Pancreas (tissue), 10 donors: ENCODE measurements around the gene ASIC2. TPM values are rescaled to one million over a fixed set of nuclear protein-coding genes. Genes with fewer than 3 reads are reported as not detected.
"Not testable (repeated sequence)": the region's sequence is repeated elsewhere in the genome, so short reads cannot be mapped to it uniquely, and the experiment has no call there.

Source experiments
- ATAC-seq, 4 donors: fragments of 200-7000 bp; cut with Tn5 transposase; one replicate each; pipeline versions ENCODE4 v1.8.0 to v1.9.1; 2020; ENCODE audit warnings: mild to moderate bottlenecking in 4 of 4, moderate library complexity in 4 of 4
- DNase-seq, 6 donors: peaks; one replicate each; pipeline ENCODE4 v3.0.0-alpha.2; 2020
- FAIRE-seq: peaks from 2 replicates; lab custom pipeline; 2012; peaks lifted over from hg19 to GRCh38; lab: Jason Lieb, UNC
- H3K27ac ChIP-seq, 4 donors: fragments of 200-600 bp; sonication (generic); 1 replicate in 3 of 4; 2 replicates in 1 of 4; pipeline versions ENCODE4 v1.5.0 to v1.8.0; 2020
- H3K27me3 ChIP-seq, 4 donors: fragments of 200-600 bp; one replicate each; pipeline ENCODE4 v1.8.0; 2021
- H3K36me3 ChIP-seq, 3 donors: fragments of 200-600 bp; sonication (generic) in 1 of 3; one replicate each; pipeline versions ENCODE4 v1.5.0 to v1.8.0; 2020 to 2021
- H3K4me1 ChIP-seq, 3 donors: fragments of 200-600 bp; one replicate each; pipeline ENCODE4 v1.8.0; 2021
- H3K4me3 ChIP-seq, 4 donors: fragments of 200-600 bp; sonication (generic) in 2 of 4; one replicate each; pipeline versions ENCODE4 v1.5.0 to v1.8.0; 2020 to 2021
- H3K9me3 ChIP-seq, 4 donors: fragments of 200-600 bp; one replicate each; pipeline ENCODE4 v1.8.0; 2021
- CTCF ChIP-seq, 4 donors: fragments of 200-600 bp; sonication (generic) in 3 of 4; IDR thresholded peaks; one replicate each; pipeline versions ENCODE4 v1.5.0 to v1.8.0; 2021; ENCODE audit warnings: antibody characterized with exemption in 4 of 4
- WGBS, 2 donors: extraction: QIAGEN DNeasy Blood & Tissue Kit; methylation state at CpG; one replicate each; pipeline ENCODE4 v1.1.7; 2013; 5-methylcytosine and 5-hydroxymethylcytosine counted together
- intact Hi-C, 3 donors: fragments of 100-400 bp; cut with DNase I; formaldehyde crosslinking; loops; one replicate each; pipeline versions ENCODE4 v1.11.1 to v1.14.2; 2022
- polyA plus RNA-seq, 2 donors: library from polyadenylated mRNA; stranded (reverse); fragments of 200-250 nt; gene quantifications; one replicate each; pipeline ENCODE4 v1.2.3, GENCODE V29; 2013
- total RNA-seq, 6 donors: library from RNA; stranded (reverse); fragmentation: NEBNext Ultra II Directional in 4 of 6; extraction: Animal tissue kit (Norgen Biotek cat#: 25700) in 4 of 6; gene quantifications; one replicate each; pipeline versions ENCODE4 v1.2.1 to v1.2.4, GENCODE V29; 2021 to 2023
- donor health status: healthy with polysubstance abuse.
- donor health status: DM: no; HTN: no; CAD: no; lungs with moderate emphysema.
- donor health status: DM: no; HTN: no; CAD: no.
- donor health status: control.
- donor health status: control.
- donor health status: Bipolar disorder and iron deficiency.
- donor health status: DM: yes; HTN: yes; CAD: no.
- donor health status: DM: no; HTN: no; CAD: no.
- donor health status: DM: no; HTN: no; CAD: no.
- donor health status: DM: yes; HTN: yes; CAD: no.

The ASIC2 gene
- total and polyA plus RNA-seq, 8 donors: 0.09 to 0.14 (median 0.09) TPM; not detected in 5

GRCh38 chr17:32985050-32985756 lies 307.9 kb downstream of the ASIC2 start:
- Histone ChIP-seq H3K4me3 (no peak overlapping the region), H3K36me3 (no peaks in the 10 kb centered on the region), H3K27me3 (no peaks in the 10 kb centered on the region), H3K4me1 (no peaks in the 10 kb centered on the region), H3K9me3 (no peaks in the 10 kb centered on the region), H3K27ac (no peak overlapping the region)
- intact Hi-C loops: no loop called here
- no peak for FAIRE-seq
- 82 to 83% methylated on average over 4 of the region's 4 CpGs for whole genome bisulfite sequencing, 2 donors
- no peak for ATAC-seq
- no peak for TF ChIP-seq CTCF (IDR thresholded peaks at IDR 0.05)
- DNase-seq: no peak

GRCh38 chr17:32981611-32982010 lies 311.5 kb downstream of the ASIC2 start:
- H3K36me3 ChIP-seq, intact Hi-C loops, H3K9me3 ChIP-seq, DNase-seq, ATAC-seq, FAIRE-seq, H3K4me3 ChIP-seq, H3K27me3 ChIP-seq, H3K27ac ChIP-seq, H3K4me1 ChIP-seq: not testable (repeated sequence)
- WGBS, 2 donors: 63 to 98% methylated on average over 3 of the region's 3 CpGs

GRCh38 chr17:32980230-32980629 lies 312.9 kb downstream of the ASIC2 start:
- TF ChIP-seq CTCF (IDR thresholded peaks at IDR 0.05): no peak
- Histone ChIP-seq H3K4me3 (no peak overlapping the region), H3K27me3 (no peaks in the 10 kb centered on the region), H3K36me3 (no peaks in the 10 kb centered on the region), H3K27ac (no peak overlapping the region), H3K9me3 (no peaks in the 10 kb centered on the region), H3K4me1 (peaks cover 0 to 12% (median 9%) of the 10 kb centered on the region in 3 donors)
- ATAC-seq (no peak), FAIRE-seq (no peak), DNase-seq (no peak)
- intact Hi-C loops: no loop called here
- WGBS, 2 donors: 73 to 83% methylated on average over 2 of the region's 2 CpGs

GRCh38 chr17:32976605-32977004 lies 316.5 kb downstream of the ASIC2 start:
- H3K27me3 ChIP-seq: no peaks in the 10 kb centered on the region
- H3K36me3 ChIP-seq: no peaks in the 10 kb centered on the region
- H3K4me3 ChIP-seq: no peak overlapping the region
- intact Hi-C loops: no loop called here
- FAIRE-seq (no peak), DNase-seq (peak in 3 of 6 donors; percentile 35 to 63 (median 63)), ATAC-seq (peak; percentile 89 to 93 (median 90))
- no peak for TF ChIP-seq CTCF (IDR thresholded peaks at IDR 0.05)
- 41 to 59% methylated on average over 1 of the region's 1 CpG for WGBS, 2 donors
- peaks cover 7 to 18% (median 15%) of the 10 kb centered on the region in 3 donors for H3K4me1 ChIP-seq
- no peaks in the 10 kb centered on the region for H3K9me3 ChIP-seq
- peak overlapping the region; percentile 67 to 72 (median 70) for H3K27ac ChIP-seq

- FAIRE-seq (no peak), ATAC-seq (peak; percentile 46 to 70 (median 66)), DNase-seq (peak in 3 of 6 donors; percentile 49 to 70 (median 51))
- Histone ChIP-seq H3K9me3 (no peaks in the 10 kb centered on the region), H3K27ac (peak overlapping the region; percentile 67 to 72 (median 70)), H3K4me1 (peaks cover 8 to 19% (median 18%) of the 10 kb centered on the region in 3 donors), H3K4me3 (no peak overlapping the region), H3K36me3 (no peaks in the 10 kb centered on the region), H3K27me3 (no peaks in the 10 kb centered on the region)
- intact Hi-C loops: no loop called here
- no peak for TF ChIP-seq CTCF (IDR thresholded peaks at IDR 0.05)
- 43 to 52% methylated on average over 4 of the region's 4 CpGs for WGBS, 2 donors
Measured at GRCh38 chr17:32976131-32976530, 317.0 kb downstream of the ASIC2 start.
